GM12891 (cell line): ENCODE data around the gene THSD8.
A peak's percentile ranks its signal among the peaks of the same experiment; 100 is the strongest.
"Not testable (repeated sequence)": the region's sequence is repeated elsewhere in the genome, so short reads cannot be mapped to it uniquely, and the experiment has no call there.

Source experiments
- DNase-seq: peaks from one replicate; pipeline ENCODE4 v3.0.0; 2011; ENCODE audit warnings: low spot score; ENCODE audit not compliant: insufficient read length
- FAIRE-seq: peaks from 2 replicates; lab custom pipeline; 2011; peaks lifted over from hg19 to GRCh38; lab: Jason Lieb, UNC
- PAX5 ChIP-seq: IDR thresholded peaks from 2 replicates; pipeline ENCODE4 v1.6.1; 2011; ENCODE audit warnings: low read length, moderate library complexity, mild to moderate bottlenecking; ENCODE audit not compliant: insufficient read depth, severe bottlenecking
- POLR2A ChIP-seq: IDR thresholded peaks from 2 replicates; pipeline ENCODE4 v1.6.1; 2011; ENCODE audit warnings: low read depth, low read length, control low read depth
- POLR2AphosphoS5 ChIP-seq: IDR thresholded peaks from 2 replicates; pipeline ENCODE4 v1.6.1; 2011; ENCODE audit warnings: low read depth, low read length, control low read depth
- POU2F2 ChIP-seq: IDR thresholded peaks from 2 replicates; pipeline ENCODE4 v1.6.1; 2011; ENCODE audit warnings: low read depth, mild to moderate bottlenecking, control low read depth, low read length, moderate library complexity
- SPI1 ChIP-seq: IDR thresholded peaks from 2 replicates; pipeline ENCODE4 v1.6.1; 2011; ENCODE audit warnings: low read depth, low read length, control low read depth
- TAF1 ChIP-seq: IDR thresholded peaks from 2 replicates; pipeline ENCODE4 v1.6.1; 2011; ENCODE audit warnings: low read depth, low read length, control low read depth

THSD8 gene

DNA sequence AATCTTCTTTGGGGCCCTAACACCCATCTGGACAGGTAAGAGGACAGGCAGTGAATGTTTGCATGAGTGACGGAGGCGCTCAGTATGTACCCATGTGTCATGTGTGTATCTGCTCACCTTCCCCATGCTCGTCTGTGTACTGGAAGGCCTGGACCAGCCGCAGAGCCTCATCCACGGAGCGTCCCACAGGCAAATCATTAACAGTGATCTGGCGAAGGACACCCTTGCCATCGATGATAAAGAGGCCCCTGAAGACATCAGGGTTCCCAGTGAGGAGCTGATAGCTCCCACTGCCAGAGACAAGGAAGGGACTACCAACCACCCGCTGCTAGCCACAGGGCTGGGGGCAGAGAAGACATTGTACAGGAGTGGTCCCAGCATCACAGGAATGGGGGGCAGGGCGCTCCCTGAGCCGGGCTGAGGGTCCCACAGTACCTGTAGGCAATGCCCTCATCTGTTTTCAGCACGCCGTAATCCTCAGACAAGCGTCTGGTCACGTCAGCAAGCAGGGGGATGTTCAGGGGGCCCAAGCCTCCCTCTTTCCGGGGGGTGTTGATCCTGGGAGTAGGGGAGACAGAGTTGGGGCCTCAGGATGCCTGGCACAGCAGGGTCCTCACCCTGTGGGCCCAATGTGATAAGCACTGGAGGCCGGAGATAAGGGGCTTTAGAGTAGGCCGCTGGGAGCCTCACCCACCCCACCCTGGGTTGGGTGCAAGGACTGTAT, 2.0 kb upstream of the THSD8 start:
- TF ChIP-seq POLR2A = no peak
- TF ChIP-seq POLR2AphosphoS5 = no peak
- no peak for TF ChIP-seq PAX5
- no peak for TF ChIP-seq SPI1
- no peak for TF ChIP-seq POU2F2
- DNase-seq (no peak), FAIRE-seq (no peak)

DNA sequence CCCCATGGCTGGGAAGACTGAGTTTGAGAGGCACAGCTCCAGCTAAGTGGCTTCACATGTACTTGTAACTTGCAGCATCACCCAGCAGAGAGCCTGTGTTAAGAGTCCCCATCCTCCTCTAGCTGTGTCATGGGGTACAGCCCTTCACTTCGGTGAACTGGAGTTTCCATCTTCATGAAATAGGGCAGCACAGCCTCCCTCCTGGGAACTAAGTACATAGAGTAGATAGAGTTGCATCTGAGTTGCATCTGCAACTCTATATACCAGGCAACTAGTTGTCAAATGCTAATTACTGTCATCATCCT, 1.5 kb upstream of the THSD8 start:
- DNase-seq = no peak
- no peak for FAIRE-seq
- no peak for TF ChIP-seq SPI1
- TF ChIP-seq POU2F2 = no peak
- no peak for TF ChIP-seq TAF1
- TF ChIP-seq POLR2A = no peak
- TF ChIP-seq PAX5 = no peak
- no peak for TF ChIP-seq POLR2AphosphoS5

DNA sequence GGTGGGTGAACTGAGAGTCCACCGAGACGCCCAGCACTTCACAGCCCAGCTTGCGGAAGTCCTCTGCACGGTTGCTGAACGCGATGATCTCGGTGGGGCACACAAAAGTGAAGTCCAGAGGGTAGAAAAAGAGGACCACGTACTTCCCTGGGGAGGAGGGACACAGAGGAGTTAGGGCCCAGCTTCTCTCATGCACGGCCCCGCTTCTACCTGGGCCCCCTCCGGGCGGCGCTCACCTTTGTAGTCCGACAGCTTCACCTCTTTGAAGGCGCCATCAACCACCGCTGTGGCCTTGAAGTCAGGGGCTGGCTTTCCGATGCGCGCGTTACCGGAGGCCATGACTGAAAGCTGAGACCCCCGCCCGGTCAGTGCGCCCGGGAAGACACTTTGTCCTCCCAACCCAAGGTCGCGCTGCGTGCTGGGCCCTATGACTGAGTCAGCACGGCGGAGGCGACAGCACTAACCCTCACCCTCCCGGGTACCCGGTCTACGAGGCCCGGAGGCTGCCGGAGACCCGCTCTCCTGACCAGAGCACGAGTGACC, 875 bp upstream of the THSD8 start:
- FAIRE-seq (no peak), DNase-seq (no peak)
- no peak for TF ChIP-seq POU2F2
- TF ChIP-seq PAX5 = no peak
- TF ChIP-seq SPI1 = no peak
- TF ChIP-seq POLR2AphosphoS5 = no peak
- TF ChIP-seq POLR2A = no peak
- TF ChIP-seq TAF1 = no peak

DNA sequence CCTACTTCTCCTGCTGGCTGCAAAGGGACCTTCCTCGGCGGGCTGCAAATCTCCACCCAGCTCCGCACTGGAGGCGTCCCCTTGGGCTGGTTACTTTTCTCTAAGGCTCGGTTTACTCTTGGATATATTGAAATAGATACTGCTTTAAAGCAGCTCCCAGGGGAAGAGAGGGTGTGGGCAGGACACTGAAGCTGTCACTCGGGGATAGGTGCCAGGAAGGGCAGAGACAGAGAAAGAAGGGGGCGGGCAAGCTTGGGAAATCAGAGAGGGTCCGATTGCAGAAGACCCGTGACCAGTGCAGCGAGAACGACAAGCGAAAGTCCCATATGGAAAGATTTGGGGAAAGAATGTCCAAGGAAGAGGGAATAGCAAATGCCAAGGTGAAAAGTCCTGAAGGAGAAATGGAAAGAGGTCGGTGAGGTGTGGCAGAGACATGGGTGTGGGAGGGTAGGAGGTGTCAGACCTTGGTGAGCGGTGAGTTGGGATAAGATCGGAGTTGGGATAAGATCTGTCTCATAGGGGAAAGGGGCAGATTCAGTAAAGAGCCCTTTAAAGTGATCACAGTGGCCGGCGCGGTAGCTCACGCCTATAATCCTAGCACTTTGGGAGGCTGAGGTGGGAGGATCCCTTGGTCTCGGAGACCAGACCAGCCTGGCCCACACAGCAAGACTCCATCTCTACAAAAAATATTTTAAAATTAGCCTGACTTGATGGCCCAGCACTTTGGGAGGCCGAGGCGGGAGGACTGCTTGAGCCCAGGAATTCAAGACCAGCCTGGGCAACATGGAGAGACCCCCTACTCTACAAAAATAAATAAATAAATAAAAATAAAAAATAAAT, 618 bp downstream of the THSD8 start:
- no peak for DNase-seq
- TF ChIP-seq SPI1 (no peak), POLR2A (no peak), TAF1 (no peak), POU2F2 (no peak), POLR2AphosphoS5 (no peak), PAX5 (no peak)
- no peak for FAIRE-seq

DNA sequence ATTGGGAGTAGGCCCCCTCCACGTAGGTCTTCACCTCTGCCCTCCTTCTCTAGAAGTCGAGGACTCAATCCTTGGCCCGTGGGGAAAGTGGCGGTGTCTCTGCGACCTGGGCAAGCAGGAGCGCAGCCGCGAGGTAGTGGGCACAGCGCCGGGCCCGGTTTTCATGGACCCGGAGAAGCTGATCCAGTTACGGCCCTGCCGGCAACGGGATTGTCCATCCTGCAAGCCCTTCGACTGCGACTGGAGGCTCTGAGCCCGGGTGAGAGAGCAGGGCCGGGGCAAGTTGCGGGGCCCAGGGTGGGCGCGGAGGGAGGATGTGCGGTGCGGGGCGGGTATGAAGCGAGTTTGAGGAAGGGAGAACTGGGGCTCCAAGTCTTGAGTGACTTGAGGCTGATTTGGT, 2.2 kb downstream of the THSD8 start:
- TF ChIP-seq TAF1 (no peak), POU2F2 (no peak), PAX5 (no peak), SPI1 (no peak), POLR2AphosphoS5 (no peak), POLR2A (no peak)
- FAIRE-seq (no peak), DNase-seq (no peak)

DNA sequence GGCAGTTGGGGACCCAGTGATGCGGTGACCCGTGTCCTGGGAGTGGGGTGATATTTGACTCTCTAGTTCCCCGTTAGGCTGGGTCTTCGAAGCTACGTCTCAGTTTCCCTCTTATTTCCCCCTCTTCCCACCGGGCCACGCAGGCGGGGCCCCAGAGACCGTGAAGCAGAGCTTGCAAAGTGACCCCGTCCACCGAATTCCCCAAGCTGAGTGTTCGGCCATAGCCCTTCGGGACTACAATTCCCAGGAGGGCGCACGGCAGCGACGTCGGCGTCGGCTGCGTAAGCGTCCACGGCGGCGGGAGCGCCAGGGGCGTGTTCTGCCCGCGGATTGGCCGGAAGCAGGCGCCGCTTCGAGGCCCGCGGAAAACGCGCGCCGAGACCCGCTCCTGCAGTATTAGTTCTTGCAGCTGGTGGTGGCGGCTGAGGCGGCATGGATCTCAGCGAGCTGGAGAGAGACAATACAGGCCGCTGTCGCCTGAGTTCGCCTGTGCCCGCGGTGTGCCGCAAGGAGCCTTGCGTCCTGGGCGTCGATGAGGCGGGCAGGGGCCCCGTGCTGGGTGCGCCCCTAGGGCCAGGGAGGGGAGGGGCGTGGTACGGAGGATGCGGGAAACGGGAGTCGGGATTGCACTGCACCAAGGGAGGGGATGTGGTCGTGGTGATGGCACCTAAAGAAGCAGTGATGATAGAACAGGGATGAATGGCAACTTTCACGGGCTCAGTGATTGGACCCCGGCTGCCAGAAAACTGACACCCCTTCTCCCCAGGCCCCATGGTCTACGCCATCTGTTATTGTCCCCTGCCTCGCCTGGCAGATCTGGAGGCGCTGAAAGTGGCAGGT, 4.6 kb downstream of the THSD8 start, which contains the start of gene RNASEH2A:
Gene RNASEH2A, plus strand, starts transcription at position 343 of the 840 bp plus-strand sequence. Its CDS starts 90 bp downstream, at position 433.
- DNase-seq (peak; percentile 98), FAIRE-seq (peak; percentile 99)
- TF ChIP-seq POLR2AphosphoS5 (peak; percentile 56; the same call in 1 of the 2 replicates), SPI1 (no peak), PAX5 (no peak), TAF1 (peak; percentile 56; the same call in 1 of the 2 replicates), POLR2A (peak; percentile 67), POU2F2 (peak; percentile 60; the same call in 1 of the 2 replicates)

DNA sequence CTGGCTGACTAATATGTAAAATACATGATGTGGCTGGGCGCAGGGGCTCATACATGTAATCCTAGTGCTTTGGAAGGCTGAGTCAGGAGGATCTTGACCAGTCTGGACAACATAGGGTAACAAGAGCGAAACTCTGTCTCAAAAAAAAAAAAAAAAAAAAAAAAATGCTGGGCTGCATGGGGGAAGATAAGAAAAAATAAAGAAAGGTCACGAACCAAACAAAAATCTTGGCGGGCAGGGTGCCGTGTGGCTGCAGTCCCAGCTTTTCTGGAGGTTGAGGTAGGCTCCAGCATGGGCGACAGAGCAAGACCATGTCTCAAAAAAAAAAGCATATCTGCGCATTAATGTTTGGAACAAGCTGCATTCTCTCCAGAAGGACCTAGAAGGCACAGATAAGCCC, 13.2 kb downstream of the THSD8 start:
- DNase-seq = no peak
- no peak for FAIRE-seq
- no peak for TF ChIP-seq SPI1
- no peak for TF ChIP-seq TAF1
- TF ChIP-seq POLR2AphosphoS5 = no peak
- TF ChIP-seq POU2F2 = no peak
- no peak for TF ChIP-seq POLR2A
- no peak for TF ChIP-seq PAX5

DNA sequence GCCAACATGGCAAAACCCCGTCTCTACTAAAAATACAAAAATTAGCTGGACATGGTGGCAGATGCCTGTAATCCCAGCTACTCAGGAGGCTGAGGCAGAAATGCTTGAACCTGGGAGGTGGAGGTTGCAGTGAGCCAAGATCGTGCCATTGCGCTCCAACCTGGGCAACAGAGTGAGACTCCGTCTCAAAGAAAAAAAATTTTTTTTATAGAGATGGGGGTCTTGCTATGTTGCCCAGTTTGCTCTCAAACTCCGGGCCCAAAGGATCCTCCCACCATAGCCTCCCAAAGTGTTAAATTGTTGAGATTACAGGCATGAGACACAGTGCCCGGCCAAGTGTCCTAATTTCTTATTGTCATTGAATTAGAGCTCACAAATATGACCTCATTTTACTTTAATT, 15.3 kb downstream of the THSD8 start:
- FAIRE-seq, DNase-seq: not testable (repeated sequence)

DNA sequence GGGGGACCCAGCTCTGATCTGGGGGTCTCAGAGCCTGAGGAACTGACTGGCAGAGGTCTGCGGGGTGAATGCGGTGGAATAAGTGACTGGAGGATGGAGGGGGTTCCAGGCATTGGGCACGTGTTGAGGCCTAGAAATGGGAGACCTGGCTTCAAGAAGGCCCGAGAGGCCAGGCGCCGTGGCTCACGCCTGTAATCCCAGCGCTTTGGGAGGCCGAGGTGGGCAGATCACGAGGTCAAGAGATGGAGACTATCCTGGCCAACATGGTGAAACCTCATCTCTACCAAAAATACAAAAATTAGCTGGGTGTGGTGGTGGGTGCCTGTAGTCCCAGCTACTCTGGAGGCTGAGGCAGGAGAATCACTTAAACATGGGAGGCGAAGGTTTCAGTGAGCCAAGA, 15.9 kb downstream of the THSD8 start:
- FAIRE-seq, DNase-seq: not testable (repeated sequence)
